ENCODE measurements around the gene ADAM19.

The ADAM19 gene

DNA sequence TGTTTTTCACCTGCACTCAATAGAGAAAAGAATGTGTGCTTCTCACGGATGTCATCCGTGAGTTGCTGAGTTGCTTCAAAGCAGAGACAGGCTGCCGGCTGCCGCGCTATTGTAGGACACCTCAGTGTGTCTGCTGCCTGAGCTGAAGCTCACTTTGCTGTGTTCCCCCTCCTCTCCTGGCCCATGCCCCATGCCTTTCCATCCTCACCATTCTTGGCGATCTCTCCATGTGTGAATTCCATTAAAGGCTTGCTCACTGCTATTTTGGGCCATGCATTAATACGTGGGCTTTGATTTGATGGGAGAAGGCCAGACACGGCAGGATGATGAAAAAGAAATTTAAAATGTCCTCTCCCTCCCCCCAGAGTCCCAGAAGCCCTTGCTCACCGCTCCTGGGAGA, 14.5 kb downstream of the ADAM19 start:
- DNase-seq = no peak

DNA sequence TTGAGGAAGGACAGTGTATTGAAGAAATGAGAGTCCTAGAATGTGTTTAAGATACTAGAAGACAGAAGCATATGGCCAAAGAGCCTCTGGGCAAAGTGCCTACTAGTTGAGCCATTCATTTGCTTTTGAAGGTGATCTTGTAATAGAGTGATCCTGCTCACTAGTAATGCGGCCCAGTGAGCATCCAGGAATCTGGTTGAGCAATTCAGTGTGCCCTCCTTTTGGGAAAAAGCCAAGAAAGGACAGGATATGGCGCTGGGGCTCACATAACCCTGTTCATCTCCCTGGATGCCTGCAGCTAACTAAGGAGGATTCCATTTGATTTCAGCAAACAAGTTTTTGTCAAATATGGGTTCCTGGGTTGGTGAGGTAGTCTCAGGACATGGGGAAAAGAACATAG, 16.3 kb downstream of the ADAM19 start:
- DNase-seq = no peak

DNA sequence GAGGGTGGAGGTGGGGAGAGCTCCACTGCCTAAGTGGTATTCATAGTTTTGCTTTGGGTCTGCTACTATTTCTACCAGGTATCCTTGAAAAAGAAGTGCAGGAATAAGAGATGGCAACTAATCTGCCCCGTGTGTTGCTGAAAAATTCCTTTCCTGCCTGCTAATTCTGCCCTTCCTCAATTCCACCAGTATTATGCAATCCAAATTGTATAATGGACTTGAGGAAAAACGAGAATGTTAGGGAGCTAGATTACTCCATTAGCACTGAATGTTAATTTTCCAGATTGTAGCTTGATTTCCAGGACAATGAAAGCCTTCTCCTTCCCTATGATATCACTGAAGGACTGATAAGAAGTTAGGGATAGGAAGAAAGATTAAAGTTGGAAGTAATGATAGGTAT, 16.9 kb downstream of the ADAM19 start:
- DNase-seq = no peak

DNA sequence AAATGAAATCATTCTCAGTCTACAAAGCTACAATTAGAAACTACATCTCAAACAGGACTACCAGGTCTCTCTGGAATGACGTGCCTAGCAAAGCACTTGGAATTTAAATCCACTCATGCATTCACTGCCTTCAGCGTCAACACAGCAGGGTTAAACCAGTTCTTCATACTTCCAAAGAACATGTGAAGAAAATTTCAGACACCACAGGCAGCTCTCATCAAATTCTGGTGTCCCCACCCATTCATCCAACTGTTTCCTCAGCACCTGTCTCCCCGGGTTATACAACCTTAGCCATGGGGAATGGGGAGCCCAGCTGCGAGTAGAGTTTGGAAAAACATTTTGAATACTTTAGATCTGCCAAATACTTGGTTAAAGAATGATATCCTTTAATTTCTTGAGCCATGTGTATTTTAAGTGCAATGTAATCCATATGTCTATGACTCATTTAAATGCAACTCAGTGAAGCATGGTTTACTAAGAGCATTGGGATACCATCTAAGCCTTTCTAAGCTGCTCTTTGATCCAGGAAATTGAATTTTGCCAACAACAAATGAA, 17.5 kb downstream of the ADAM19 start:
- DNase-seq = peak; percentile 20

DNA sequence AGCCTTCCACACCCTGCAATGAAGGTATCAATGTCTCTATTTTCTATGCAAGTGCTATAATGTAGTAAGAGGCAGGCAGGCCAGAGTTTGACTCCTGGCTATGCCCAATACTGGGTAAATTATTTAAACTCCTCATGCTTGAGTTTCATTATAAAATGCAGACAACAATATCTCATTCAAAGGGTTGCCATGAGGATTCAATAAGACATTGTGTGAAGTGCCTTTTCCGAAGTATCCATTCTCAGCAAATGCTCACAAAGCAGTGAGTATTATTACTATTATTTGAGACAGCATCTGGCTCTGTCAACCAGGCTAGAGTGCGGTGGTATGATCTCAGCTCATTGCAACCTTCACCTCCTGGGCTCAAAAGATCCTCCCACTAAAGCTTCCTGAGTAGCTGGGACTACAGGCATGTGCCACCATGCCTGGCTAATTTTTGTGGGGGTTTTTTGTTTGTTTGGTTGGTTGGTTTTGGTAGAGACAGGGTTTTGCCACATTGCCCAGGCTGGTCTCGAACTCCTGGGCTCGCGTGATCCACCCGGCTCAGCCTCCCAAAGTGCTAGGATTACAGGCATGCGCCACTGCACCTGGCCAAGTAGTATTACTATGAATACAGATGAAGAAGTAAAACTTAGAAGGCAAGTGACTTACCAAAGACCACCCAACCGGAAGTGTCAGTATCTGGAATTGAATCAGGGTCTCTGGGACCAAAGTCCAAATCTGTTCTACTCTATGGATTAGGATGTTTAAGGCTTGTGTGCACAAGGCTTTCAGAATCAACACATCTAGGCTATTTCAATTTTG, 18.8 kb downstream of the ADAM19 start:
- no peak for DNase-seq

DNA sequence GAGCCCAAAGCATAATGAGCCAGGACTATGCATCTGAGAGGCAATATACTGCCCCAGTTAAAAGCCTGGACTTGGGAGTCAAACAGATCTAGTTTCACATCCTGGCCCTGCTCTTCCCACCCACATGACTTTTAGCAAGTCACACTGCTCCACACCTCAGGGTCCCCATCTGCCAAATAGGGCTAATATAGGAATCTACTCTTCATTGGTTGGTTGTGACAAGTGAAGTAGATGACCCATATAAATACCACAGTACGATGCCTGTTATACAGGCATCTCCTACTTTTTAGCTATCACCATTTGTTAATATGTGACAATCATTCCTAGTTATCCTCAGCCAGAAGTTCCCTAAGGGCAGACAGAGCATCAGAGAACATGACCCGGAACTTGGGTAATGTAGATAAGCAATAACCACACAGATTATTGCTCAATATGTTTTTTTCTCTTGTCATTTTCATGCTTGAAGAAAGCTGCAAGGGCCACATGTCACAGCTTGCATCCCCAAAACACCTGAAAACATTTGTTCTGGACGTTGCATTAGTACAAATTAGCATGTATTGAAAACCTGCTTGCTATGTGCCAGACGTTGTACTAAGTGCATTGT, 20.4 kb downstream of the ADAM19 start:
- no peak for DNase-seq

DNA sequence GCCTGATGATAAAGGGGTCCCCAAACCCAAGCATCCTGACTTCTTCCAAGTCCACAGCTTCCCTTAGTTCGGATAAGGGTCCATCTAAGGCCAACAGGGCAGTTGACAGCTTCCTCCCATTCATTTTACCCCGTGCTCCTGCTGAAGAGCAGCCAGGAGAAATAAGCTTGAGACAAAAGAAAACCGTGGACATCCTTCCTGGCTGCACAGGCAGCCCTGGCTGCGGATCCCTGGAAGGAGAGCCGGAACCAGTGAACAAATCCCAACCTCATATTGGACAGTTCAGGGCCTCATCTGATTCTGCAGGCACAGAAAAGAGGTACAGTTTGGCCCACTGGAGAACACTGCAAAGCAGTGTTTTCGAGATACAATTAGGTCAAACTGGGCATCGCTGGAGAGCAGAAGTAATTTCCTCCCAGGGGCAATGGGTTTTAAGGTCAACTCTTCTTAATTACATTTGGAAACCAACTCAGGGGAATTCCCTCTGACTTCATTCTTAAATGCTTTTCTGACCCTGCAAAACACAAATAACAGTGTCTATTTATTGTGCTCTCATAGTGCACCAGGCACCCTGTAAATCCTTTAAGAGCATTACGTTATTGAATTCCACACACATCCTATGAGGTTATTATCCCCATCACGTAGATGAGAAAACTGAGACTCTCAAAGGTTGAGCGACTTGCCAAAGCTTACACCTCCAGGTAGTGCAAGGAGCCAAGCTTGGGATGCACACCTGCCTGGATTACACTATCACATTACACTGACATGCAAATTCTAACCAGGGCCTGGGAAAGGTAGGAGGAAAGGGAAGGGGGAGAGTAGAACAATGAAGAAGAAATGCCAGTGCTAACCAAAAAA, 21.2 kb downstream of the ADAM19 start:
- DNase-seq = no peak

- no peak for DNase-seq
Measured at GRCh38 chr5:157552650-157553049, 22.9 kb downstream of the ADAM19 start.

DNA sequence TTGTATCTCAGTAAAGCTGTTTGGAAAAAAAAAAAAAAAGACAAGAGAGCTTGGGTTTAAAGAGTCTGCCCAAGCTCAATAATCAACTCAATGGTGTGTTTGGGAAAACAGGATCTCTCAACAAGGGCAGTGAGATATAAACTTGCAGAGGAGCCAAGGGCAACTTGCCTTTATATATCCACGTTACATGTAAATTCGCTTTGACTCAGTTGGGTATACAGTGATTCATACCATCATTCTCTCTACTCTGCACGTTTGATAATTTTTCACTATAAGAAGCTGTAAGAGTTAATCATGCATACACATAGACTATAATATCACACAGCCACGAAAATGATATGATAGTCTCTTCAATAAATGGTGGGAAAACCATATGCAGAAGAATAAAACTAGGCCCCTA, 24.9 kb downstream of the ADAM19 start:
- DNase-seq = no peak

GRCh38 chr5:157549954-157550549, 25.5 kb downstream of the ADAM19 start:
- DNase-seq = no peak

- DNase-seq = no peak
Measured at GRCh38 chr5:157549283-157549629, 26.3 kb downstream of the ADAM19 start.

DNA sequence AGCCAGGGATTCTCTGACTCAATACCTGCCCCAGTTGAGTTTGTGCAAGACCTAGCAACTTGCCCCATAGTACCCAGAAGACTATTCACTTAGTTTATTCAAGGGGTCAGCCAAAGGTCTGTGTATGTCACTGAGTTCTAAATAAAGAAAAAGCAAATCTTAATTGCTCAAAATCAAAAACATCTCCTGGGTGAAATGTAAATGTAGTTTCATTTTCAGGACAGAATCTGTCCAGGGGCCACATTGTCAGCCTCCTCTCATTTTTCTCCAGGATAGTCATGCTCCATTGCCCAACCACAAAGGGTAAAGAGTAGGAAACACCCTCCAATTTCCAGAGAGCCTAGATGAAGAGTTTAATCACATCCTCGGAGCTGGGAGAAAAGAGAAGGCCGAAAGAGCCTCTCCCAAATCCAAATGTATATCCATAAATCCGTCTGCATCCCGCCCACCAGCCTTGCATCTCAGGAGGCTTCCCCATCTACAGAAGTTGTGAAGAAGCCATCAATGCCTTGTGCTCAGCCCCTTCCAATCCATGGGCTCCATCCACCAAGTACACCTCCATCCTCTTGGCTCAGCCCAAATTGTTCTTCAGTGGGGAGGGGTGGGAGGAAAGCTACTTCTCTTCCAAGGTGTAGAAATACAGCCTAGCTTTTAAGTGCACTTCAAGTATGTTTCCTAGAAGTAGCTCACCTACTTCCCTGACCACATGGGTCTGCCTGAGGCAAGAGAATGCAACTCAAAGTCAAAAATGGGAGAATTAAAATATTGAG, 26.9 kb downstream of the ADAM19 start:
- peak; percentile 43 for DNase-seq

DNA sequence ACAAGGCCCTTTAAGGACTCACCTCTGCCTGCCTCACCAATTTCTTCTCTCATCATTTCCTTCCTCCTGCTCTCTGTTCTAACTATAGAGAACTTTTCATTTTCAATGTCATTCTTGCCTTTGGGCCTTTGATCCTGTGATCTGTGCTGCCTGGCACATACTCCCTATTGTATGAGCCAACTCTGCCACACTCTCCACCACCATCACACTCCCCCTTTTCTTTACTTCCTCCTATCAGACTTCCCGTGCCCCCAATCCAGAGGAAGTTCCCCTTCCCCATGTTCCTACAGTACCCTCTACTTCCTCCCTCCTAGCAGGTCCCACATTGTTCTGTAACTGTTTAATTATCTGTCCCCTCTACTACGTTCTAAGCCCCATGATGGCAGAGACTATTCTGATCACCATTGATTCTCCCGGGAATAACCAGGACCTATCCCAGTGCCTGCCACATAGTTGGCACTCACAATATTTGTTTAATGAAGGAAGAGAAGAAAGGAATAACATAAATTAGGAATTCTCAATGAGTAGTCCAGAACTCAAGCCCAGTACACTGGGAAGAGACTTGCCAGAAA, 27.5 kb downstream of the ADAM19 start:
- no peak for DNase-seq

DNA sequence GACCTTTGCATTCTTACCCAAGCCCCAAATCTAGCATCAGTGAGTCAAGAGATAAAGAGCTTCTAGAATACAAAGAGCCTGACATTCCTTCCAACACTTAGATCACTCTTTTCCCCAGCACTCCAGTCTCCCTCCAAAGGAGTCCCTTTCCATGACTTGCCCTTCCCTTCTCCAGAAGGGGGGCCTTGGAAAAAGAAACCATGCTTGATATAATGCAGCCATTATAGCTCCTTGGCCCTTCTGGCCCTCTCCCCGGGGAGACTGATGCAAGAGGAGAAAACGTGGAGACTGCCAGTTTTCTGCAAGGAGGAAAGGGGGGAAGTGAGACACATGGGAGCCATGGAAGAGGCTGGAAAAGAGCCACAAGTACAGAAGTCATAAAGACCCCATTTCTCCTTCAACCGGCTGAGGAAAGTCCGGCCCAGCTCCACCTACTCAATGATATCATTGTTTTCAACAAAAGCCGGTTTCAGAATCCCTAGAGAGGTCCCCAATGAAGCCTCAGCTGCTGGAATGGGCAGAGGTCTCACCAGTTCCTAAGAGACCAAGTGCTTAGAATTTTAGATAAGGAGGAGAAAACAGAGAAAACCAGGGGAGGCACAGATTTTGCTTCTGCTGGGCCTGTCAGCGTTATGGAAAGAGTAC, 29.0 kb downstream of the ADAM19 start:
- no peak for DNase-seq

GRCh38 chr5:157545610-157546310, 29.8 kb downstream of the ADAM19 start:
- no peak for DNase-seq

- no peak for DNase-seq
Measured at GRCh38 chr5:157544623-157544989, 31.0 kb downstream of the ADAM19 start.

GRCh38 chr5:157543825-157544622, 31.6 kb downstream of the ADAM19 start:
- no peak for DNase-seq

- DNase-seq = no peak
Measured at GRCh38 chr5:157542282-157543000, 33.1 kb downstream of the ADAM19 start.

GRCh38 chr5:157541447-157542118, 34.0 kb downstream of the ADAM19 start:
- DNase-seq = no peak
